Tibial nerve (tissue), 4 donors: ENCODE measurements around the gene MAST1.

ENCODE experiments used
- EP300 ChIP-seq, 2 donors: sonication (generic); formaldehyde crosslinking; IDR thresholded peaks; one replicate each; pipeline ENCODE4 v1.6.1; 2017; ENCODE audit warnings: antibody characterized with exemption in 2 of 2, mild to moderate bottlenecking in 1 of 2
- TF ChIP-seq, protein P1 (sequence below), 5 experiments: fragments of 200-600 bp in 3 of 5; fragments of 450-650 bp in 2 of 5; sonication (generic) in 3 of 5; IDR thresholded peaks; one replicate each; pipeline ENCODE4 v1.5.1; 2016 to 2019; ENCODE audit warnings: antibody characterized with exemption in 5 of 5, mild to moderate bottlenecking in 3 of 5, moderate library complexity in 2 of 5

DNA sequence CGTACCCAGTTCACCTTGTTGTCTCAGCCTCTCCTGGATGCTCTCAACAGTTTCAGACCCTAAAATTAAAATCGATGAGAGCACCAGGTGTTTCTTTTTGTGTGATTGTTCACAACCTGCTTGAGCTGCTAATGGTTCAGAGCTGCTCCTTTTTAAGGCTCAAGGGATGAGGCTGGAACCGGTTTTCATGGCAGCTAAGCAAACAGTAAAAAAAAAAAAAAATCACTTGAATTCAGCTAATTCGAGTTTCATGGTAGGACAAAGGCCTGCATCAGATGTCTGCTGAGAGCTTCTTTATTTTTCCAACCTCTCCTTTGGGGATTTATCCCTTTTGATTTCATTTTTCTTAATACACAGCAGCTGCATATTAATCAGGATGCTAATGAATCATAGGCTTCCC lies 74.3 kb downstream of the MAST1 start:
- TF ChIP-seq, protein P1, sequence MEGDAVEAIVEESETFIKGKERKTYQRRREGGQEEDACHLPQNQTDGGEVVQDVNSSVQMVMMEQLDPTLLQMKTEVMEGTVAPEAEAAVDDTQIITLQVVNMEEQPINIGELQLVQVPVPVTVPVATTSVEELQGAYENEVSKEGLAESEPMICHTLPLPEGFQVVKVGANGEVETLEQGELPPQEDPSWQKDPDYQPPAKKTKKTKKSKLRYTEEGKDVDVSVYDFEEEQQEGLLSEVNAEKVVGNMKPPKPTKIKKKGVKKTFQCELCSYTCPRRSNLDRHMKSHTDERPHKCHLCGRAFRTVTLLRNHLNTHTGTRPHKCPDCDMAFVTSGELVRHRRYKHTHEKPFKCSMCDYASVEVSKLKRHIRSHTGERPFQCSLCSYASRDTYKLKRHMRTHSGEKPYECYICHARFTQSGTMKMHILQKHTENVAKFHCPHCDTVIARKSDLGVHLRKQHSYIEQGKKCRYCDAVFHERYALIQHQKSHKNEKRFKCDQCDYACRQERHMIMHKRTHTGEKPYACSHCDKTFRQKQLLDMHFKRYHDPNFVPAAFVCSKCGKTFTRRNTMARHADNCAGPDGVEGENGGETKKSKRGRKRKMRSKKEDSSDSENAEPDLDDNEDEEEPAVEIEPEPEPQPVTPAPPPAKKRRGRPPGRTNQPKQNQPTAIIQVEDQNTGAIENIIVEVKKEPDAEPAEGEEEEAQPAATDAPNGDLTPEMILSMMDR (IDR thresholded peaks at IDR 0.05), result no peak
- no peak for TF ChIP-seq EP300 (IDR thresholded peaks at IDR 0.05)
